ENCODE data around the gene SSBP3. TPM values are rescaled to one million over a fixed set of nuclear protein-coding genes. Genes with fewer than 3 reads are reported as not detected.

SSBP3 gene
- total and polyA plus RNA-seq, 4 donors: 7.7 to 24.7 (median 17.3) TPM

DNA sequence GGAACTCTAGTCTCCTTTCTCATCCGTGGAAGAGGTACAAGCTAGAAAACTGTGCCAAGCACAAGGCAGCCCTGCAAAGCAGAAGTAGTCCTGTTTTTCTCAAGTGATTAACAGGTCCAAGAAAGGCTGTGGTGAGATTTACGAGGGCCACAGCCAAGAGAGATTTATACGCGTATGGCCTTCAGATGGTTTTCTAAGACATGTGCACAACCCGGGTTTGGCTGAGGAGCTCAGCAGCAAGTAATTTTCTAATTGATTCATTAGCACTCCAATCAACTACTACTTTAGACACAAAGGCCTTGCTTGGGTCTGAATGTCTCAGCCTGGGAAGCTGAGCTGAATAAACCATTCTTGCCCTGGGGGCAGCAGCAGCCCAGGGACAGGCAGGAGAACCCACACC, 55.8 kb downstream of the SSBP3 start:
- Histone ChIP-seq H3K4me1 (ENCODE audit: control insufficient read depth in 4 of 4, insufficient read depth in 4 of 4, low read length in 3 of 4) (peaks cover 0 to 13% (median 10%) of the 10 kb centered on the region in 4 donors), H3K36me3 (ENCODE audit: control insufficient read depth in 4 of 4, insufficient read depth in 3 of 4, low read depth in 1 of 4, low read length in 3 of 4) (no peaks in the 10 kb centered on the region), H3K9me3 (ENCODE audit: control insufficient read depth in 4 of 4, low read length in 3 of 4) (no peaks in the 10 kb centered on the region), H3K4me3 (ENCODE audit: low read depth in 1 of 3, low read length in 3 of 3) (no peak overlapping the region), H3K27me3 (ENCODE audit: control insufficient read depth in 4 of 4, insufficient read depth in 4 of 4, low read length in 3 of 4) (no peaks in the 10 kb centered on the region), H3K9ac (ENCODE audit: low read depth in 1 of 2, low read length in 2 of 2) (no peak overlapping the region), H3K27ac (ENCODE audit: low read depth in 1 of 2, low read length in 2 of 2) (no peak overlapping the region)
- no peak for TF ChIP-seq JUND (IDR thresholded peaks at IDR 0.05)
- TF ChIP-seq, protein P1, sequence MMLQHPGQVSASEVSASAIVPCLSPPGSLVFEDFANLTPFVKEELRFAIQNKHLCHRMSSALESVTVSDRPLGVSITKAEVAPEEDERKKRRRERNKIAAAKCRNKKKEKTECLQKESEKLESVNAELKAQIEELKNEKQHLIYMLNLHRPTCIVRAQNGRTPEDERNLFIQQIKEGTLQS (IDR thresholded peaks at IDR 0.05): no peak
- TF ChIP-seq, protein P2, sequence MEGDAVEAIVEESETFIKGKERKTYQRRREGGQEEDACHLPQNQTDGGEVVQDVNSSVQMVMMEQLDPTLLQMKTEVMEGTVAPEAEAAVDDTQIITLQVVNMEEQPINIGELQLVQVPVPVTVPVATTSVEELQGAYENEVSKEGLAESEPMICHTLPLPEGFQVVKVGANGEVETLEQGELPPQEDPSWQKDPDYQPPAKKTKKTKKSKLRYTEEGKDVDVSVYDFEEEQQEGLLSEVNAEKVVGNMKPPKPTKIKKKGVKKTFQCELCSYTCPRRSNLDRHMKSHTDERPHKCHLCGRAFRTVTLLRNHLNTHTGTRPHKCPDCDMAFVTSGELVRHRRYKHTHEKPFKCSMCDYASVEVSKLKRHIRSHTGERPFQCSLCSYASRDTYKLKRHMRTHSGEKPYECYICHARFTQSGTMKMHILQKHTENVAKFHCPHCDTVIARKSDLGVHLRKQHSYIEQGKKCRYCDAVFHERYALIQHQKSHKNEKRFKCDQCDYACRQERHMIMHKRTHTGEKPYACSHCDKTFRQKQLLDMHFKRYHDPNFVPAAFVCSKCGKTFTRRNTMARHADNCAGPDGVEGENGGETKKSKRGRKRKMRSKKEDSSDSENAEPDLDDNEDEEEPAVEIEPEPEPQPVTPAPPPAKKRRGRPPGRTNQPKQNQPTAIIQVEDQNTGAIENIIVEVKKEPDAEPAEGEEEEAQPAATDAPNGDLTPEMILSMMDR (IDR thresholded peaks at IDR 0.05; ENCODE audit: low read depth, low read length, missing input control): no peak
- TF ChIP-seq FOXA1 (IDR thresholded peaks at IDR 0.05): no peak
- TF ChIP-seq GABPA (IDR thresholded peaks at IDR 0.05 in 1 of 2, conservative IDR thresholded peaks at IDR 0.05 in 1 of 2): no peak
- TF ChIP-seq, protein P3, sequence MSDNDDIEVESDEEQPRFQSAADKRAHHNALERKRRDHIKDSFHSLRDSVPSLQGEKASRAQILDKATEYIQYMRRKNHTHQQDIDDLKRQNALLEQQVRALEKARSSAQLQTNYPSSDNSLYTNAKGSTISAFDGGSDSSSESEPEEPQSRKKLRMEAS (IDR thresholded peaks at IDR 0.05): no peak
- TF ChIP-seq RXRA (IDR thresholded peaks at IDR 0.05): no peak
- no peak for TF ChIP-seq TAF1 (conservative IDR thresholded peaks at IDR 0.05)
- no peak for TF ChIP-seq YY1 (IDR thresholded peaks at IDR 0.05)
- TF ChIP-seq FOXA2 (IDR thresholded peaks at IDR 0.05): no peak
- no peak for TF ChIP-seq HNF4G (IDR thresholded peaks at IDR 0.05)
- TF ChIP-seq, protein P4, sequence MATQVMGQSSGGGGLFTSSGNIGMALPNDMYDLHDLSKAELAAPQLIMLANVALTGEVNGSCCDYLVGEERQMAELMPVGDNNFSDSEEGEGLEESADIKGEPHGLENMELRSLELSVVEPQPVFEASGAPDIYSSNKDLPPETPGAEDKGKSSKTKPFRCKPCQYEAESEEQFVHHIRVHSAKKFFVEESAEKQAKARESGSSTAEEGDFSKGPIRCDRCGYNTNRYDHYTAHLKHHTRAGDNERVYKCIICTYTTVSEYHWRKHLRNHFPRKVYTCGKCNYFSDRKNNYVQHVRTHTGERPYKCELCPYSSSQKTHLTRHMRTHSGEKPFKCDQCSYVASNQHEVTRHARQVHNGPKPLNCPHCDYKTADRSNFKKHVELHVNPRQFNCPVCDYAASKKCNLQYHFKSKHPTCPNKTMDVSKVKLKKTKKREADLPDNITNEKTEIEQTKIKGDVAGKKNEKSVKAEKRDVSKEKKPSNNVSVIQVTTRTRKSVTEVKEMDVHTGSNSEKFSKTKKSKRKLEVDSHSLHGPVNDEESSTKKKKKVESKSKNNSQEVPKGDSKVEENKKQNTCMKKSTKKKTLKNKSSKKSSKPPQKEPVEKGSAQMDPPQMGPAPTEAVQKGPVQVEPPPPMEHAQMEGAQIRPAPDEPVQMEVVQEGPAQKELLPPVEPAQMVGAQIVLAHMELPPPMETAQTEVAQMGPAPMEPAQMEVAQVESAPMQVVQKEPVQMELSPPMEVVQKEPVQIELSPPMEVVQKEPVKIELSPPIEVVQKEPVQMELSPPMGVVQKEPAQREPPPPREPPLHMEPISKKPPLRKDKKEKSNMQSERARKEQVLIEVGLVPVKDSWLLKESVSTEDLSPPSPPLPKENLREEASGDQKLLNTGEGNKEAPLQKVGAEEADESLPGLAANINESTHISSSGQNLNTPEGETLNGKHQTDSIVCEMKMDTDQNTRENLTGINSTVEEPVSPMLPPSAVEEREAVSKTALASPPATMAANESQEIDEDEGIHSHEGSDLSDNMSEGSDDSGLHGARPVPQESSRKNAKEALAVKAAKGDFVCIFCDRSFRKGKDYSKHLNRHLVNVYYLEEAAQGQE (IDR thresholded peaks at IDR 0.05): no peak
- TF ChIP-seq SP1 (IDR thresholded peaks at IDR 0.05): no peak
- WGBS: 79% methylated on average over 5 of the region's 5 CpGs
- DNase-seq (ENCODE audit: low spot score): no peak

DNA sequence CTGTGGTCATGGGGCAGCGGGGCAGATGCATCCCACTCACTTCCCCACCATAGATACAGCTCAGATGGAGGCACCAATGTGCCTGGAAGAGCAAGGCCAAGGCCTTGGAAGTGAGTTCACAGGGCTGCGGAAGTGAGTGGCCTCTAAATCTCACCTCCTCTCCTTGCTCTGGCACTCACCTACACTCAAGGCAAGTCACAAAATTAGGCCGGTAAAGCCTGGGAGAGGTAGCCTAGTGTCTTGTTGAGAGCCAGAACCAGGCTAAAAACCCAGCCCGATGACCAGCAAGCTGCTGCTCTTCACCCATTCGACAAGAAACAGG, 57.5 kb downstream of the SSBP3 start:
- Histone ChIP-seq H3K27ac (ENCODE audit: low read depth in 1 of 2, low read length in 2 of 2) (no peak overlapping the region), H3K4me3 (ENCODE audit: low read depth in 1 of 3, low read length in 3 of 3) (no peak overlapping the region), H3K27me3 (ENCODE audit: control insufficient read depth in 4 of 4, insufficient read depth in 4 of 4, low read length in 3 of 4) (no peaks in the 10 kb centered on the region), H3K9ac (ENCODE audit: low read depth in 1 of 2, low read length in 2 of 2) (no peak overlapping the region), H3K9me3 (ENCODE audit: control insufficient read depth in 4 of 4, low read length in 3 of 4) (no peaks in the 10 kb centered on the region), H3K36me3 (ENCODE audit: control insufficient read depth in 4 of 4, insufficient read depth in 3 of 4, low read depth in 1 of 4, low read length in 3 of 4) (no peaks in the 10 kb centered on the region), H3K4me1 (ENCODE audit: control insufficient read depth in 4 of 4, insufficient read depth in 4 of 4, low read length in 3 of 4) (peaks cover 0 to 13% (median 7%) of the 10 kb centered on the region in 4 donors)
- no peak for TF ChIP-seq GABPA (IDR thresholded peaks at IDR 0.05 in 1 of 2, conservative IDR thresholded peaks at IDR 0.05 in 1 of 2)
- TF ChIP-seq, protein P3 (IDR thresholded peaks at IDR 0.05): no peak
- no peak for TF ChIP-seq NR2F2 (IDR thresholded peaks at IDR 0.05)
- TF ChIP-seq JUND (IDR thresholded peaks at IDR 0.05): no peak
- WGBS: 85% methylated on average over 5 of the region's 5 CpGs
- DNase-seq (ENCODE audit: low spot score): no peak

All from liver (tissue), 9 donors.